CD4-positive, CD25-positive, alpha-beta regulatory T cell (primary cell): ENCODE measurements around the gene ZNF639. TPM values are rescaled to one million over a fixed set of nuclear protein-coding genes. Genes with fewer than 3 reads are reported as not detected.
A peak's percentile ranks its signal among the peaks of the same experiment; 100 is the strongest.

Source experiments
- ATAC-seq, 2 donors: fragments of 150-1000 bp; cut with Tn5 transposase; one replicate each; pipeline ENCODE4 v1.10.0; 2021; ENCODE audit warnings: low read depth in 2 of 2, moderate number of reproducible peaks in 2 of 2, moderate library complexity in 1 of 2
- DNase-seq, 3 donors: peaks; one replicate each; pipeline versions ENCODE4 v3.0.0 to v3.0.0-alpha.2; 2012 to 2022; ENCODE audit warnings: mixed read lengths in 1 of 3
- H3K27ac ChIP-seq: one replicate; pipeline ENCODE4 v1.7.0; 2013; ENCODE audit warnings: mild to moderate bottlenecking, low read length; ENCODE audit not compliant: insufficient read depth, poor library complexity, severe bottlenecking
- H3K27me3 ChIP-seq: one replicate; pipeline ENCODE4 v1.7.0; 2013; ENCODE audit warnings: low read length; ENCODE audit not compliant: control insufficient read depth, insufficient read depth
- H3K36me3 ChIP-seq: one replicate; pipeline ENCODE4 v1.7.0; 2013; ENCODE audit warnings: mild to moderate bottlenecking, low read length, moderate library complexity; ENCODE audit not compliant: control insufficient read depth, insufficient read depth
- H3K4me1 ChIP-seq: 2 replicates; pipeline ENCODE4 v1.7.0; 2013; ENCODE audit warnings: mild to moderate bottlenecking, low read length; ENCODE audit not compliant: insufficient read depth, control insufficient read depth, poor library complexity, severe bottlenecking
- H3K4me3 ChIP-seq: one replicate; pipeline ENCODE4 v1.7.0; 2013; ENCODE audit warnings: low read depth, mild to moderate bottlenecking, low read length, moderate library complexity
- H3K9me3 ChIP-seq, 2 experiments: 1 replicate in 1 of 2; 2 replicates in 1 of 2; pipeline ENCODE4 v1.7.0; 2013; ENCODE audit warnings: low read length in 2 of 2, mild to moderate bottlenecking in 1 of 2, moderate library complexity in 1 of 2; ENCODE audit not compliant: control insufficient read depth in 2 of 2
- H3K27ac Mint-ChIP-seq, 3 donors: one replicate each; pipeline ENCODE4 v1.8.0; 2020 to 2022; ENCODE audit warnings: mild to moderate bottlenecking in 3 of 3, mixed read lengths in 3 of 3, moderate library complexity in 2 of 3
- H3K27me3 Mint-ChIP-seq: one replicate; pipeline ENCODE4 v1.8.0; 2022; ENCODE audit warnings: mild to moderate bottlenecking, mixed read lengths
- H3K36me3 Mint-ChIP-seq: one replicate; pipeline ENCODE4 v1.8.0; 2020; ENCODE audit warnings: mixed read lengths
- H3K4me1 Mint-ChIP-seq, 4 donors: one replicate each; pipeline ENCODE4 v1.8.0; 2020 to 2022; ENCODE audit warnings: mixed read lengths in 4 of 4, mild to moderate bottlenecking in 1 of 4
- H3K4me3 Mint-ChIP-seq, 4 donors: one replicate each; pipeline ENCODE4 v1.8.0; 2020 to 2022; ENCODE audit warnings: mild to moderate bottlenecking in 4 of 4, mixed read lengths in 4 of 4, moderate library complexity in 3 of 4
- H3K9me3 Mint-ChIP-seq, 7 donors: one replicate each; pipeline ENCODE4 v1.8.0; 2020 to 2022; ENCODE audit warnings: mixed read lengths in 7 of 7, mild to moderate bottlenecking in 3 of 7, moderate library complexity in 2 of 7
- polyA plus RNA-seq, 4 donors: library from polyadenylated mRNA; unstranded; fragments of 300-500 nt; fragmentation: Illumina TruSeq; gene quantifications; one replicate each; pipeline ENCODE4 v1.2.3, GENCODE V29; 2021
- total RNA-seq: library from RNA; stranded (reverse); gene quantifications from one replicate; pipeline ENCODE4 v1.2.3, GENCODE V29; 2022

The ZNF639 gene
- total and polyA plus RNA-seq, 5 donors from 2014 or later = 41.9 to 58.8 (median 50.4) TPM

GRCh38 chr3:179376474-179376873 lies 53.6 kb downstream of the ZNF639 start:
- ATAC-seq (no peak), DNase-seq (no peak)
- Histone ChIP-seq H3K4me1 (no peaks in the 10 kb centered on the region), H3K9me3 (no peaks in the 10 kb centered on the region), H3K27ac (no peak overlapping the region), H3K4me3 (no peak overlapping the region), H3K36me3 (peaks cover 59% of the 10 kb centered on the region), H3K27me3 (no peaks in the 10 kb centered on the region)
- Mint-ChIP-seq H3K27ac (peak overlapping the region in 2 of 3 donors; percentile 45 to 74), H3K9me3 (no peaks in the 10 kb centered on the region), H3K27me3 (no peaks in the 10 kb centered on the region), H3K4me3 (no peak overlapping the region), H3K36me3 (peaks cover 30% of the 10 kb centered on the region), H3K4me1 (peaks cover 0 to 2% (median 0%) of the 10 kb centered on the region in 4 donors)

Other genes with a start within 250 kb of the ZNF639 start
- 38.0 TPM for gene PIK3CA, start 174.7 kb upstream of the ZNF639 start, total RNA-seq
- 10 to 100 TPM; 15.8 to 21.8 (median 18.3) TPM for gene PIK3CA, start 174.7 kb upstream of the ZNF639 start, polyA plus RNA-seq
- 0.99 TPM for gene KCNMB3, start 71.9 kb upstream of the ZNF639 start, total RNA-seq
- gene KCNMB3, start 71.9 kb upstream of the ZNF639 start, polyA plus RNA-seq = 1 to 10 TPM in 1 of 4 donors, under 1 TPM in 3; 0.22 to 1.0 (median 0.77) TPM
- 45.6 TPM for gene MFN1, start 24.7 kb downstream of the ZNF639 start, total RNA-seq
- gene MFN1, start 24.7 kb downstream of the ZNF639 start, polyA plus RNA-seq = 10 to 100 TPM; 10.5 to 14.2 (median 10.7) TPM
- gene GNB4, start 128.4 kb downstream of the ZNF639 start, total RNA-seq = 2.1 TPM
- under 1 TPM; 0.10 to 0.89 (median 0.22) TPM for gene GNB4, start 128.4 kb downstream of the ZNF639 start, polyA plus RNA-seq
- 31.1 TPM for gene ACTL6A, start 239.9 kb downstream of the ZNF639 start, total RNA-seq
- 10 to 100 TPM; 65.6 to 84.4 (median 75.1) TPM for gene ACTL6A, start 239.9 kb downstream of the ZNF639 start, polyA plus RNA-seq